K562 (cell line): Measurements from ENCODE around the gene RGS9. TPM values are rescaled to one million over a fixed set of nuclear protein-coding genes. Genes with fewer than 3 reads are reported as not detected.

ENCODE experiments used
- BRD4 ChIP-seq: fragments of 200-600 bp; sonication (generic); IDR thresholded peaks from 2 replicates; pipeline ENCODE4 v1.6.1; 2017; ENCODE audit warnings: inconsistent platforms
- CEBPB ChIP-seq: fragments of 450-650 bp; IDR thresholded peaks from 2 replicates; pipeline ENCODE4 v1.6.1; 2016; ENCODE audit warnings: missing genetic modification characterization, missing compliant biosample characterization
- CHD1 ChIP-seq: fragments of 200-600 bp; sonication (generic); IDR thresholded peaks from one replicate; pipeline ENCODE4 v1.6.1; 2012; ENCODE audit warnings: mild to moderate bottlenecking, moderate library complexity, low read length, inconsistent platforms
- ETS2 ChIP-seq: IDR thresholded peaks from 2 replicates; pipeline ENCODE4 v1.6.1; 2016; ENCODE audit warnings: borderline replicate concordance, missing genetic modification characterization, mild to moderate bottlenecking, moderate library complexity, missing compliant biosample characterization; ENCODE audit not compliant: poor library complexity, severe bottlenecking
- HLTF ChIP-seq: fragments of 450-650 bp; IDR thresholded peaks from 2 replicates; pipeline ENCODE4 v1.6.1; 2016
- LCOR ChIP-seq: sonication (generic); formaldehyde crosslinking; IDR thresholded peaks from 2 replicates; pipeline ENCODE4 v1.8.0; 2022; ENCODE audit warnings: mild to moderate bottlenecking, missing genetic modification reagents
- NCOA2 ChIP-seq, 2 experiments: fragments of 450-650 bp; IDR thresholded peaks; 2 replicates each; pipeline ENCODE4 v1.6.1; 2018; ENCODE audit warnings: mild to moderate bottlenecking in 2 of 2, moderate library complexity in 1 of 2; ENCODE audit not compliant: partially characterized antibody in 2 of 2
- NFIC ChIP-seq: fragments of 450-650 bp; IDR thresholded peaks from 2 replicates; pipeline ENCODE4 v1.6.1; 2017; ENCODE audit warnings: mild to moderate bottlenecking, inconsistent platforms
- NFYB ChIP-seq: IDR thresholded peaks from 2 replicates; pipeline ENCODE4 v1.6.1; 2011; ENCODE audit warnings: mild to moderate bottlenecking, moderate library complexity; ENCODE audit not compliant: insufficient read length; ENCODE audit errors: extremely low read depth
- NUFIP1 ChIP-seq: fragments of 450-650 bp; IDR thresholded peaks from 2 replicates; pipeline ENCODE4 v1.6.1; 2018; ENCODE audit not compliant: partially characterized antibody
- PHF8 ChIP-seq: fragments of 200-600 bp; sonication (generic); IDR thresholded peaks from 2 replicates; pipeline ENCODE4 v1.6.1; 2012; ENCODE audit warnings: mixed run types, mild to moderate bottlenecking, inconsistent platforms, low read length, moderate library complexity, borderline replicate concordance
- RB1 ChIP-seq: fragments of 450-650 bp; IDR thresholded peaks from 2 replicates; pipeline ENCODE4 v1.6.1; 2017; ENCODE audit warnings: low read depth, mild to moderate bottlenecking
- SIN3B ChIP-seq: fragments of 450-650 bp; IDR thresholded peaks from 2 replicates; pipeline ENCODE4 v1.6.1; 2017; ENCODE audit warnings: low read depth, mild to moderate bottlenecking, moderate library complexity
- SUPT5H ChIP-seq: fragments of 450-650 bp; IDR thresholded peaks from 2 replicates; pipeline ENCODE4 v1.6.1; 2016
- TAF15 ChIP-seq: fragments of 200-400 bp; formaldehyde crosslinking; IDR thresholded peaks from 2 replicates; pipeline ENCODE4 v1.6.1; 2017; ENCODE audit warnings: mild to moderate bottlenecking, low read depth, low read length, moderate library complexity
- ZBED1 ChIP-seq: IDR thresholded peaks from 2 replicates; pipeline ENCODE4 v1.6.1; 2014
- ZNF121 ChIP-seq: sonication (generic); formaldehyde crosslinking; conservative IDR thresholded peaks from 2 replicates; pipeline ENCODE4 v1.8.0; 2022; ENCODE audit warnings: missing genetic modification reagents
- ZNF212 ChIP-seq: fragments of 450-650 bp; formaldehyde crosslinking; IDR thresholded peaks from 2 replicates; pipeline ENCODE4 v1.4.0; 2020; ENCODE audit warnings: mild to moderate bottlenecking
- ZNF232 ChIP-seq: sonication (generic); formaldehyde crosslinking; IDR thresholded peaks from 2 replicates; pipeline ENCODE4 v1.8.0; 2022; ENCODE audit warnings: mild to moderate bottlenecking, missing genetic modification reagents
- ZNF316 ChIP-seq: fragments of 450-650 bp; IDR thresholded peaks from 2 replicates; pipeline ENCODE4 v1.6.1; 2016
- polyA plus RNA-seq, 8 experiments: library from polyadenylated mRNA; depleted of rRNA in 4 of 8; stranded (reverse) in 5 of 8; unstranded in 3 of 8; fragments of >200 nt; fragmentation: Nextera tagmentation in 2 of 8; fragmentation: Illumina TruSeq in 1 of 8; extraction: Ambion mirVana in 2 of 8; extraction: Trizol in 1 of 8; gene quantifications; 2 replicates each; pipeline versions ENCODE4 v1.2.1 to v1.2.3, GENCODE V29; 2011 to 2014; ENCODE audit warnings: inconsistent platforms in 1 of 8, missing spikeins in 1 of 8
- total RNA-seq, 7 experiments: library from RNA; depleted of rRNA in 6 of 7; stranded (reverse); fragments of >200 nt in 6 of 7; fragmentation: Illumina TruSeq in 2 of 7; extraction: Trizol in 2 of 7; gene quantifications; 2 replicates each; pipeline versions ENCODE4 v1.2.1 to v1.2.3, GENCODE V29; 2011 to 2021; ENCODE audit warnings: low replicate concordance in 1 of 7
- TF ChIP-seq, protein P1 (sequence below): sonication (generic); formaldehyde crosslinking; IDR thresholded peaks from 2 replicates; pipeline ENCODE4 v1.8.1; 2023; ENCODE audit warnings: mild to moderate bottlenecking, missing genetic modification reagents
- TF ChIP-seq, protein P2 (sequence below): fragments of 450-650 bp; IDR thresholded peaks from 2 replicates; pipeline ENCODE4 v1.6.1; 2016
- TF ChIP-seq, protein P3 (sequence below): fragments of 250-450 bp; sonication (Bioruptor Pico); IDR thresholded peaks from 2 replicates; pipeline ENCODE4 v1.8.0; 2022; ENCODE audit warnings: moderate library complexity, mild to moderate bottlenecking, inconsistent platforms
- TF ChIP-seq, protein P4 (sequence below): fragments of 450-650 bp; formaldehyde crosslinking; IDR thresholded peaks from 2 replicates; pipeline ENCODE4 v1.4.0; 2022; ENCODE audit warnings: missing genetic modification characterization
- TF ChIP-seq, protein P5 (sequence below): fragments of 250-450 bp; sonication (Bioruptor Pico); IDR thresholded peaks from 2 replicates; pipeline ENCODE4 v1.8.0; 2021; ENCODE audit warnings: moderate library complexity, mild to moderate bottlenecking, inconsistent platforms

The RGS9 gene
- total and polyA plus RNA-seq, 9 of the 15 experiments (the other 6 are each of a cell fraction or from before 2014, with no cell fraction given): 0.18 to 1.4 (median 0.55) TPM

DNA sequence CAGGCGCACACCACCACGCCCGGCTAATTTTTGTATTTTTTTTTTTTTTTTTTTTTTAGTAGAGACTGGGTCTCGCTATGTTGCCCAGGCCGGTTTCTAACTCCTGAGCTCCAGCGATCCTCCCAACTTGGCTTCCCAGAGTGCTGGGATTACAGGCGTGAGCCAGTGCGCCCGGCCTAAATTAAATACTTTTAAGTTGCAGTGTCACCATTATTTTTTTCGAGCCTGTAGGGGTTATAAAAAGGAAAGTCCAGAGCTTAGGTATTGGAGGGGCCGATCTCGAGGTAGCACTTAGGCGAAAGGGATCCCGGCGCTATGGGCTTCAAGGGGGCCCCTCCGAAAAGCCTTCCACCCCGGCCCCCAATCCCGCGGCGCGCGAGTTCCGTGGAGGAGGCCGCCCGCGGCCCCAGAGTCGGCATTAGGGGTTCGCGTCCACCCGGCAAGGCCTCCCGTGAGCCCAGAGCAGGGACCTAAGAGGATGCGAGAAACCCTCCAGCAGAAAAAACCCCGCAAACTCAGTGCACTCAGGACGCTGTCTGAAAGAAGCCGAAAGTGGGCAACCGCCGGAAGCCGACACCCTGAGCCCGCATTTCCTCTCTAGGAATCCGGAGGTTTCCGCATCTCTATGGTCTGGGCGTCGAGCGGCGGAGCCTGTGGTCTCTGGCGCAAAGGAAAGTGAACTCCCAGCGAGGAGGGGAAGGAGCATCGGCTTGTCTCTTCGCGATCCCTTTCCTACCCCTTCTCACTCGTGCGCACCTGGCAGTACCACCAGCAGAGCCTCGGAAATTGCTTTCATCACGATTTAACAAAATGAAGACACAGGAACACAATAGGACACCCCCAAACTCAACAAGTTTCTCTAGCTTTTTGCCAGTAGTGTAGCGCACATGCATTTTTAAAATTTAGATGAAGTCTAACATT, 14.1 kb upstream of the RGS9 start (continued):
- TF ChIP-seq, protein P1, sequence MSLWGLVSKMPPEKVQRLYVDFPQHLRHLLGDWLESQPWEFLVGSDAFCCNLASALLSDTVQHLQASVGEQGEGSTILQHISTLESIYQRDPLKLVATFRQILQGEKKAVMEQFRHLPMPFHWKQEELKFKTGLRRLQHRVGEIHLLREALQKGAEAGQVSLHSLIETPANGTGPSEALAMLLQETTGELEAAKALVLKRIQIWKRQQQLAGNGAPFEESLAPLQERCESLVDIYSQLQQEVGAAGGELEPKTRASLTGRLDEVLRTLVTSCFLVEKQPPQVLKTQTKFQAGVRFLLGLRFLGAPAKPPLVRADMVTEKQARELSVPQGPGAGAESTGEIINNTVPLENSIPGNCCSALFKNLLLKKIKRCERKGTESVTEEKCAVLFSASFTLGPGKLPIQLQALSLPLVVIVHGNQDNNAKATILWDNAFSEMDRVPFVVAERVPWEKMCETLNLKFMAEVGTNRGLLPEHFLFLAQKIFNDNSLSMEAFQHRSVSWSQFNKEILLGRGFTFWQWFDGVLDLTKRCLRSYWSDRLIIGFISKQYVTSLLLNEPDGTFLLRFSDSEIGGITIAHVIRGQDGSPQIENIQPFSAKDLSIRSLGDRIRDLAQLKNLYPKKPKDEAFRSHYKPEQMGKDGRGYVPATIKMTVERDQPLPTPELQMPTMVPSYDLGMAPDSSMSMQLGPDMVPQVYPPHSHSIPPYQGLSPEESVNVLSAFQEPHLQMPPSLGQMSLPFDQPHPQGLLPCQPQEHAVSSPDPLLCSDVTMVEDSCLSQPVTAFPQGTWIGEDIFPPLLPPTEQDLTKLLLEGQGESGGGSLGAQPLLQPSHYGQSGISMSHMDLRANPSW: no peak
- TF ChIP-seq ZBED1: no peak
- TF ChIP-seq ZNF121: peak; percentile 86
- TF ChIP-seq NCOA2 (IDR thresholded peaks at IDR 0.05; ENCODE audit: partially characterized antibody in 2 of 2): no peak
- TF ChIP-seq ZNF232 (CRISPR knock-in tag): no peak
- no peak for TF ChIP-seq TAF15
- TF ChIP-seq, protein P2, sequence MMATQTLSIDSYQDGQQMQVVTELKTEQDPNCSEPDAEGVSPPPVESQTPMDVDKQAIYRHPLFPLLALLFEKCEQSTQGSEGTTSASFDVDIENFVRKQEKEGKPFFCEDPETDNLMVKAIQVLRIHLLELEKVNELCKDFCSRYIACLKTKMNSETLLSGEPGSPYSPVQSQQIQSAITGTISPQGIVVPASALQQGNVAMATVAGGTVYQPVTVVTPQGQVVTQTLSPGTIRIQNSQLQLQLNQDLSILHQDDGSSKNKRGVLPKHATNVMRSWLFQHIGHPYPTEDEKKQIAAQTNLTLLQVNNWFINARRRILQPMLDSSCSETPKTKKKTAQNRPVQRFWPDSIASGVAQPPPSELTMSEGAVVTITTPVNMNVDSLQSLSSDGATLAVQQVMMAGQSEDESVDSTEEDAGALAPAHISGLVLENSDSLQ: peak; percentile 7; the same call in 1 of the 2 replicates
- no peak for TF ChIP-seq CHD1
- TF ChIP-seq, protein P3, sequence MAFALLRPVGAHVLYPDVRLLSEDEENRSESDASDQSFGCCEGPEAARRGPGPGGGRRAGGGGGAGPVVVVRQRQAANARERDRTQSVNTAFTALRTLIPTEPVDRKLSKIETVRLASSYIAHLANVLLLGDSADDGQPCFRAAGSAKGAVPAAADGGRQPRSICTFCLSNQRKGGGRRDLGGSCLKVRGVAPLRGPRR (CRISPR knock-in tag): no peak
- TF ChIP-seq, protein P4, sequence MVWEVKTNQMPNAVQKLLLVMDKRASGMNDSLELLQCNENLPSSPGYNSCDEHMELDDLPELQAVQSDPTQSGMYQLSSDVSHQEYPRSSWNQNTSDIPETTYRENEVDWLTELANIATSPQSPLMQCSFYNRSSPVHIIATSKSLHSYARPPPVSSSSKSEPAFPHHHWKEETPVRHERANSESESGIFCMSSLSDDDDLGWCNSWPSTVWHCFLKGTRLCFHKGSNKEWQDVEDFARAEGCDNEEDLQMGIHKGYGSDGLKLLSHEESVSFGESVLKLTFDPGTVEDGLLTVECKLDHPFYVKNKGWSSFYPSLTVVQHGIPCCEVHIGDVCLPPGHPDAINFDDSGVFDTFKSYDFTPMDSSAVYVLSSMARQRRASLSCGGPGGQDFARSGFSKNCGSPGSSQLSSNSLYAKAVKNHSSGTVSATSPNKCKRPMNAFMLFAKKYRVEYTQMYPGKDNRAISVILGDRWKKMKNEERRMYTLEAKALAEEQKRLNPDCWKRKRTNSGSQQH: no peak
- TF ChIP-seq SUPT5H: peak; percentile 81
- TF ChIP-seq NFYB: no peak
- TF ChIP-seq NUFIP1: no peak
- peak; percentile 83; the same call in 1 of the 2 replicates for TF ChIP-seq BRD4
- TF ChIP-seq HLTF: no peak
- TF ChIP-seq CEBPB (tag): no peak
- peak; percentile 61; the same call in 1 of the 2 replicates for TF ChIP-seq RB1
- peak; percentile 89 for TF ChIP-seq SIN3B
- peak; percentile 7 for TF ChIP-seq NFIC
- TF ChIP-seq ZNF212 (CRISPR knock-in tag): no peak
- TF ChIP-seq, protein P5, sequence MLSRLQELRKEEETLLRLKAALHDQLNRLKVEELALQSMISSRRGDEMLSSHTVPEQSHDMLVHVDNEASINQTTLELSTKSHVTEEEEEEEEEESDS (CRISPR knock-in tag): no peak
- no peak; the same call in 1 of the 2 replicates for TF ChIP-seq ZNF316
- TF ChIP-seq LCOR (CRISPR knock-in tag): peak; percentile 48; the same call in 1 of the 2 replicates
- peak; percentile 80 for TF ChIP-seq PHF8
- no peak for TF ChIP-seq ETS2 (tag)
